ENCODE data around the gene ZNF43. TPM values are rescaled to one million over a fixed set of nuclear protein-coding genes. Genes with fewer than 3 reads are reported as not detected.
"Not testable (repeated sequence)": the region's sequence is repeated elsewhere in the genome, so short reads cannot be mapped to it uniquely, and the experiment has no call there.

The ZNF43 gene
- total RNA-seq, 2 experiments from 2014 or later = 31.7 to 38.6 TPM

DNA sequence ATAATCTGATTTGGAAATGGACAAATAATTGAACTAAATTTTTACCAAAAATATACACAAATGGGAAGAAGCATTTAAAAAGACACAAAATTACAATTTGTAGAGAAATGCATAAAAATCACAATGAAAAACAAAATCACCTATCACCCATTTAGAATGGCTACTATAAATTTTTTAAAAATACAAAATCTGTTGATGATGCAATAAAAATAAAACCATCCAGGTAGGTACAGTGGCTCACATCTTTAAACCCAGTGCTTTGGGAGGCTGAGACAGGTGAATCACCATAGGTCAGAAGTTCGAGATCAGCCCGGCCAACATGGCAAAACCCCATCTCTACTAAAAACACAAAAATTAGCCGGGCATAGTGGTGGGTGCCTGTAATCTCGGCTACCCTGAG, 23.5 kb downstream of the ZNF43 start:
- Mint-ChIP-seq H3K4me1 (no peaks in the 10 kb centered on the region), H3K4me3 (no peak overlapping the region), H3K27ac (no peak overlapping the region), H3K9me3 (ENCODE audit: low read depth) (peaks cover 40% of the 10 kb centered on the region), H3K27me3 (no peaks in the 10 kb centered on the region), H3K36me3 (ENCODE audit: low read depth) (peaks cover 95% of the 10 kb centered on the region)
- ChIA-PET POLR2A (no interaction called here), CTCF (no interaction called here)
- no peak for DNase-seq
- intact Hi-C loops (cut with DNase I, micrococcal nuclease) = no loop called here
- ATAC-seq = no peak

DNA sequence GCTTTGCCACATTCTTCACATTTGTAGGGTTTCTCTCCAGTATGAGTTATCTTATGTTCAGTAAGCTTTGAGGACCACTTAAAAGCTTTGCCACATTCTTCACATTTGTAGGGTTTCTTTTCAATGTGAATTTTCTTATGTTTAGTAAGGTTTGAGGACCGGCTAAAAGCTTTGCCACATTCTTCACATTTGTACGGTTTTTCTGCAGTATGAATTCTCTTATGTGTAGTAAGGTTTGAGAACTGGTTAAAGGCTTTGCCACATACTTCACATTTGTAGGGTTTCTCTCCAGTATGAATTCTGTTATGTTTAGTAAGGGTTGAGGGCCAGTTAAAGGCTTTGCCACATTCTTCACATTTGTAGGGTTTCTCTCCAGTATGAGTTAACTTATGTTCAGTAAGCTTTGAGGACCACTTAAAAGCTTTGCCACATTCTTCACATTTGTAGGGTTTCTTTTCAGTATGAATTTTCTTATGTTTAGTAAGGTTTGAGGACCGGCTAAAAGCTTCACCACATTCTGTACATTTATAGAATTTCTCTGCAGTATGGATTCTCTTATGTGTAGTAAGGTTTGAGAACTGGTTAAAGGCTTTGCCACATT, 27.5 kb downstream of the ZNF43 start:
- POLR2A ChIA-PET; ATAC-seq; H3K4me1 Mint-ChIP-seq; H3K4me3 Mint-ChIP-seq; H3K27ac Mint-ChIP-seq; H3K27me3 Mint-ChIP-seq; intact Hi-C loops (cut with DNase I, micrococcal nuclease); DNase-seq: not testable (repeated sequence)
- CTCF ChIA-PET = interaction anchor here (0.5 to 0.6 kb wide), 2 partner anchors 21 to 48 kb away, joined by 3 to 4 read pairs; no protein-coding TSS in a partner anchor
- H3K36me3 Mint-ChIP-seq (ENCODE audit: low read depth) = peaks cover 65% of the 10 kb centered on the region
- peaks cover 39% of the 10 kb centered on the region for H3K9me3 Mint-ChIP-seq (ENCODE audit: low read depth)

DNA sequence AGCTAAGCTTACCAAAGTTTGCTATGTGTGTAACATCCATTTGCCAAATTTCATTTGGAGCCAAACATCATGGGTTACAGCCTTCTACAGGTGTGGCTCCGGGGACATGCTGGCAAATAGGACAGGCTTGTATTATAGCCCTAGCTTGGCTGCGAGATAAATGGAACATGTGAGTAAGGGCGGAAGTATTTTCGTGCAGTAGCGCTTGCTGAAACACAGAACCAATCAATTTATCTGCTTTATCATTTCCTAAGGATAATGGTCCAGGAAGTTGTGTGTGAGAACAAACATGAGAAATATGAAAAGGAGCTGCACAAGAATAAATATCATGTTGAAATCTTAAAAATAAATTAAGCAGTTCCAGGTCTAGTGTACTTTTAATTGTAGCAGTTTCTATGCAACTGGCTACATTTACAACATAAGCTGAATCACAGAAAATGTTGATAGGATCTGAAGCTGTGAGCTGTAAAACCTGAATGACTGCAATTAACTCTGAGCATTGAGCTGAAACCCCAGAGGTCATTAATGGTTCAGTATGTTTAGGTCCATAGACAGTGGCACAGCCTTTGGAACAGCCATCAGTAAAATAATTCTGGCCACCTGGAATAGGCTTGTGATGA, 46.4 kb downstream of the ZNF43 start:
- no peaks in the 10 kb centered on the region for H3K36me3 Mint-ChIP-seq (ENCODE audit: low read depth)
- H3K4me1 Mint-ChIP-seq = no peaks in the 10 kb centered on the region
- ATAC-seq = no peak
- H3K4me3 Mint-ChIP-seq = no peak overlapping the region
- DNase-seq = no peak
- H3K27me3 Mint-ChIP-seq = peaks cover 1% of the 10 kb centered on the region
- H3K9me3 Mint-ChIP-seq (ENCODE audit: low read depth) = peaks cover 18% of the 10 kb centered on the region
- no peak overlapping the region for H3K27ac Mint-ChIP-seq
- POLR2A ChIA-PET = no interaction called here
- CTCF ChIA-PET = no interaction called here
- intact Hi-C loops (cut with DNase I, micrococcal nuclease) = no loop called here

DNA sequence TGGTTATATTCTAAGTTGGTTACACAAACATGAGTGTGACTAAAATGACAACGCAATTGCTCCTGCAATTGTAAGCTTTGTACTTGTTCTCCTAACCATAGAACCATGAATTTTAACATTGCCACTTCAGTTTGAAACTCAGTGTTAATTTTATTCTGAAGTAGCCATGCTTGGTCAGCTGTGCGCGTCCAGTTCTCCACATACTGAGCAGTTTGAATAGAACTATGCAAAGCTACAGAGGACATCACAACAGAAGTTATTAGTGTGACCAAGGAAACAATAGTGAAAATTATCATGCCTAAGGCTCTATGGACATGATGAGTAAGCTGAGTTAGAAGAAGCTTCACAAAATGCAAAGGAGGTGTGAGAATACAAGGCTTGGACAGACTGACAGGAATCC, 49.0 kb downstream of the ZNF43 start:
- Mint-ChIP-seq H3K27me3 (peaks cover 1% of the 10 kb centered on the region), H3K4me1 (no peaks in the 10 kb centered on the region), H3K36me3 (ENCODE audit: low read depth) (no peaks in the 10 kb centered on the region), H3K9me3 (ENCODE audit: low read depth) (peaks cover 16% of the 10 kb centered on the region), H3K27ac (no peak overlapping the region), H3K4me3 (no peak overlapping the region)
- POLR2A ChIA-PET = no interaction called here
- DNase-seq (no peak), ATAC-seq (no peak)
- CTCF ChIA-PET = interaction anchor here (0.6 to 0.7 kb wide), 3 partner anchors 11 to 292 kb away, joined by 3 read pairs; no protein-coding TSS in a partner anchor
- intact Hi-C loops (cut with DNase I, micrococcal nuclease) = no loop called here

- intact Hi-C loops (cut with DNase I, micrococcal nuclease); H3K27ac Mint-ChIP-seq; H3K4me1 Mint-ChIP-seq; CTCF ChIA-PET; POLR2A ChIA-PET; H3K27me3 Mint-ChIP-seq; DNase-seq; H3K36me3 Mint-ChIP-seq (ENCODE audit: low read depth); ATAC-seq; H3K4me3 Mint-ChIP-seq; H3K9me3 Mint-ChIP-seq (ENCODE audit: low read depth): not testable (repeated sequence)
Observed at GRCh38 chr19:21775792-21776191, 60.2 kb downstream of the ZNF43 start.

- H3K36me3 Mint-ChIP-seq (ENCODE audit: low read depth) = peaks cover 36% of the 10 kb centered on the region
- H3K9me3 Mint-ChIP-seq (ENCODE audit: low read depth) = no peaks in the 10 kb centered on the region
- ChIA-PET CTCF (interaction anchor here (0.6 to 1.2 kb wide), 4 partner anchors 10 to 255 kb away, joined by 3 to 5 read pairs (median 4); no protein-coding TSS in a partner anchor), POLR2A (interaction anchor here (0.5 to 1.7 kb wide), 9 partner anchors 18 to 1716 kb away, joined by 3 to 18 read pairs (median 7); partner anchors contain the start of genes ZNF257, ZNF43, ZNF430 and ZNF66)
- peak within 1 kb of the TSS; percentile 98 for H3K4me3 Mint-ChIP-seq
- DNase-seq (peak; percentile 94), ATAC-seq (peak; percentile 98)
- peaks cover 30% of the 10 kb centered on the region for H3K4me1 Mint-ChIP-seq
- no peaks in the 10 kb centered on the region for H3K27me3 Mint-ChIP-seq
- peak within 1 kb of the TSS; percentile 95 for H3K27ac Mint-ChIP-seq
- intact Hi-C loops (cut with DNase I, micrococcal nuclease) = loop anchor here (1.0 to 10.0 kb wide), 10 partner anchors 69 to 1505 kb away; partner anchors contain the start of genes ZNF43 (in 2 of the 2), ZNF430 (in 2 of the 2), ZNF257 (in 1 of the 2) and ZNF429 (in 1 of the 2)
Observed at GRCh38 chr19:21767065-21767800, 68.7 kb downstream of the ZNF43 start, which contains the start of gene ZNF100. Gene ZNF100, minus strand, starts transcription at chr19:21767579. Its CDS starts 150 bp downstream, at chr19:21767429.

GRCh38 chr19:21766705-21767064, 69.3 kb downstream of the ZNF43 start:
- H3K4me1 Mint-ChIP-seq = peaks cover 33% of the 10 kb centered on the region
- DNase-seq = peak; percentile 29

DNA sequence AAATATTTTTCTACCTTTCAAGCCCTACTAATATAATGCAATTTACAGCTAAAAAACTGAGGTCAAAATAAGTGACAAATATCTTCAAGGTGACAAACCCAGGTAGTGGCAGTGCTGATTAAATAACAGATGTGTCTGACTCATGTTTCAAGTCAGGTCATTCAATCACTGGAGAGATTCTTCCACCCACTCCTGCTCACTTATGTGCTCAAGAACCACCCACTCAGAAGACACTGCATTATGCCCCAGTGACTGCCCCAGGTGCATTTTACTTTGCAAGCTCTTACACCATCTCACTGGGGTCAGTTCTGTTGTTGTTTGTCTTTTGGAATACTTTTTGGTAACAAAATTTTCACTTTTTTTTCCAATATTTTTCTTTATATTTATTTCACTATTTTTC, 70.8 kb downstream of the ZNF43 start:
- intact Hi-C loops (cut with DNase I, micrococcal nuclease) = loop anchor here (5.0 to 10.0 kb wide), 6 partner anchors 198 to 1507 kb away; partner anchors contain the start of genes ZNF430 (in 2 of the 2), ZNF257 (in 1 of the 2) and ZNF492 (in 1 of the 2)
- ATAC-seq = peak; percentile 16

More at GRCh38 chr19:21766705-21767064, 69.3 kb downstream of the ZNF43 start:
- intact Hi-C loops (cut with DNase I, micrococcal nuclease) = loop anchor here (1.0 to 10.0 kb wide), 10 partner anchors 70 to 1506 kb away; partner anchors contain the start of genes ZNF43 (in 2 of the 2), ZNF430 (in 2 of the 2), ZNF257 (in 1 of the 2) and ZNF429 (in 1 of the 2)
- H3K36me3 Mint-ChIP-seq (ENCODE audit: low read depth) = peaks cover 42% of the 10 kb centered on the region
- ATAC-seq = peak; percentile 6
- not testable (repeated sequence) for H3K27me3 Mint-ChIP-seq; H3K9me3 Mint-ChIP-seq (ENCODE audit: low read depth)
- POLR2A ChIA-PET = interaction anchor here (0.5 to 1.7 kb wide), 7 partner anchors 18 to 1716 kb away, joined by 3 to 18 read pairs (median 7); partner anchors contain the start of genes ZNF257, ZNF43 and ZNF66
- CTCF ChIA-PET = interaction anchor here (0.7 to 1.2 kb wide), 3 partner anchors 9 to 89 kb away, joined by 3 to 4 read pairs (median 3); no protein-coding TSS in a partner anchor
- H3K4me3 Mint-ChIP-seq = peak overlapping the region; percentile 98
- peak overlapping the region; percentile 95 for H3K27ac Mint-ChIP-seq

GRCh38 chr19:21761547-21761946, 74.4 kb downstream of the ZNF43 start:
- CTCF ChIA-PET; ATAC-seq; H3K27ac Mint-ChIP-seq; H3K9me3 Mint-ChIP-seq (ENCODE audit: low read depth); H3K27me3 Mint-ChIP-seq; DNase-seq; H3K4me3 Mint-ChIP-seq: not testable (repeated sequence)
- intact Hi-C loops (cut with DNase I, micrococcal nuclease) = loop anchor here (10.0 kb wide), 2 partner anchors 737 to 873 kb away; partner anchors contain the start of genes ZNF430 (in 1 of the 2) and ZNF492 (in 1 of the 2)
- peaks cover 41% of the 10 kb centered on the region for H3K4me1 Mint-ChIP-seq
- H3K36me3 Mint-ChIP-seq (ENCODE audit: low read depth) = peaks cover 83% of the 10 kb centered on the region
- POLR2A ChIA-PET = interaction anchor here (1.3 kb wide), 1 partner anchor 90 kb away, joined by 6 read pairs; no protein-coding TSS in a partner anchor

More for the DNA sequence above, 70.8 kb downstream of the ZNF43 start:
- DNase-seq = peak; percentile 38
- Mint-ChIP-seq H3K27ac (no peak overlapping the region), H3K4me1 (peaks cover 36% of the 10 kb centered on the region), H3K9me3 (ENCODE audit: low read depth) (no peaks in the 10 kb centered on the region), H3K27me3 (no peaks in the 10 kb centered on the region), H3K4me3 (no peak overlapping the region), H3K36me3 (ENCODE audit: low read depth) (peaks cover 55% of the 10 kb centered on the region)
- CTCF ChIA-PET = interaction anchor here (0.6 to 1.0 kb wide), 2 partner anchors 62 to 71 kb away, joined by 3 to 5 read pairs; partner anchors contain the start of gene ZNF43
- POLR2A ChIA-PET = interaction anchor here (0.6 to 0.9 kb wide), 2 partner anchors 71 to 87 kb away, joined by 3 read pairs; partner anchors contain the start of gene ZNF43

DNA sequence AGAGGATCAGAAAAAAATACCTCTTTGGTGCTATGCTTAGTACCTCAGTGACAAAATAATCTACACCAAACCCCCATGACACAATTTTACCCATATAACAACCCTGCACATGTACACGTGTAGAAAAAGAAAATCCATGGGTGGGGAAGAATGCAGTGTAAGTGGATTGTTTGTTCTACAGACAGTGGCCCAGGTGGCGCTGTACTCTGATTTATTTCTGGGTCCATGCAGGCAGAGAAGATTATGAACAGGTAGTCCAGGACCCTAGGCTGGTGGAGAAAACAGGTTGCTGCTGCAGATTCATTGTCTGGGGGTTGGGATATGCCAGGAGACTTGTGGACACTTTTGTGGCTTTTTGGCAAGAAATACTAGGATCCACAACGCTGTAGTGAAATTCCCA, 77.7 kb downstream of the ZNF43 start:
- ChIA-PET POLR2A (no interaction called here), CTCF (interaction anchor here (1.0 kb wide), 1 partner anchor 9 kb away, joined by 4 read pairs; the partner anchor contains the start of gene ZNF100)
- H3K9me3 Mint-ChIP-seq (ENCODE audit: low read depth) = peaks cover 6% of the 10 kb centered on the region
- peaks cover 88% of the 10 kb centered on the region for H3K36me3 Mint-ChIP-seq (ENCODE audit: low read depth)
- ATAC-seq (no peak), DNase-seq (peak; percentile 38)
- peaks cover 22% of the 10 kb centered on the region for H3K4me1 Mint-ChIP-seq
- H3K4me3 Mint-ChIP-seq = no peak overlapping the region
- H3K27me3 Mint-ChIP-seq = no peaks in the 10 kb centered on the region
- H3K27ac Mint-ChIP-seq = no peak overlapping the region
- intact Hi-C loops (cut with DNase I, micrococcal nuclease) = loop anchor here in 1 of 2 experiments (5.0 kb wide), 1 partner anchor 134 kb away; no protein-coding TSS in a partner anchor
